ENCODE data around the gene CFAP46.
"Not testable (repeated sequence)": the region's sequence is repeated elsewhere in the genome, so short reads cannot be mapped to it uniquely, and the experiment has no call there.

GRCh38 chr10:132772816-132773215 lies 169.6 kb downstream of the CFAP46 start:
- TF ChIP-seq POLR2A (IDR thresholded peaks at IDR 0.05); CTCF (IDR thresholded peaks at IDR 0.05 in 8 of 11, conservative IDR thresholded peaks at IDR 0.05 in 3 of 11); POLR2AphosphoS5 (IDR thresholded peaks at IDR 0.05): not testable (repeated sequence)

Measured in spleen (tissue), 7 donors.